A549 treated with GW870086 at 1 μM for 4 hours (cell line): ENCODE measurements around the gene PNPLA7. TPM values are rescaled to one million over a fixed set of nuclear protein-coding genes. Genes with fewer than 3 reads are reported as not detected.

Source experiments
- total RNA-seq: library from RNA; stranded (reverse); fragments of 200-300 nt; extraction: Qiagen RNA extraction; gene quantifications from 5 replicates; pipeline ENCODE4 v1.2.3, GENCODE V29; 2022; ENCODE audit warnings: low read depth

The PNPLA7 gene
- 0.45 to 1.0 TPM (median 0.69 TPM) in 5 replicates for total RNA-seq

GRCh38 chr9:137550231-137550621 lies at the start of gene PNPLA7:
PNPLA7 (minus strand) TSS chr9:137550402; CDS start chr9:137550197, 205 bp downstream.

GRCh38 chr9:137590469-137591383 lies 40.5 kb upstream of the PNPLA7 start, which contains the start of gene ZMYND19:
ZMYND19 (minus strand) TSS chr9:137590512; CDS start chr9:137590263, 249 bp downstream.

GRCh38 chr9:137578518-137579258 lies 28.5 kb upstream of the PNPLA7 start, which contains the start of gene DPH7:
DPH7 (minus strand) TSS chr9:137578925; CDS start chr9:137578777, 148 bp downstream.

GRCh38 chr9:137551264-137552021 lies 1.2 kb upstream of the PNPLA7 start, which contains the start of gene MRPL41:
MRPL41 (plus strand) TSS chr9:137551879; CDS start chr9:137552082, 203 bp downstream.

GRCh38 chr9:137459152-137459600 lies 91.0 kb downstream of the PNPLA7 start, which contains the start of gene NSMF:
NSMF (minus strand) TSS chr9:137459334; CDS start chr9:137459102, 232 bp downstream.

GRCh38 chr9:137441289-137441934 lies 108.8 kb downstream of the PNPLA7 start, which contains the start of gene ENTPD8:
ENTPD8 (minus strand) TSS chr9:137441357; CDS start chr9:137438285, 3,072 bp downstream.

GRCh38 chr9:137422604-137423513 lies 127.3 kb downstream of the PNPLA7 start, which contains the start of the genes EXD3 and NOXA1:
EXD3 (minus strand) TSS chr9:137423162; CDS start chr9:137395357, 27,805 bp downstream.
NOXA1 (plus strand) TSS chr9:137423393; CDS start chr9:137423530, 137 bp downstream.

Other genes with a start within 250 kb of the PNPLA7 start
- gene NRARP, start 248.1 kb downstream of the PNPLA7 start, total RNA-seq: 1.9 to 4.6 TPM (median 4.1 TPM) in 5 replicates
- gene EXD3, start 127.2 kb downstream of the PNPLA7 start, total RNA-seq: 4.2 to 6.1 TPM (median 5.6 TPM) in 5 replicates
- 0.91 to 2.0 TPM (median 1.3 TPM) in 5 replicates for gene NOXA1, start 127.0 kb downstream of the PNPLA7 start, total RNA-seq
- 0.08 to 0.31 TPM (median 0.23 TPM) in 5 replicates for gene ENTPD8, start 109.0 kb downstream of the PNPLA7 start, total RNA-seq
- gene NSMF, start 91.1 kb downstream of the PNPLA7 start, total RNA-seq: 29.8 to 45.1 TPM (median 44.2 TPM) in 5 replicates
- gene MRPL41, start 1.5 kb upstream of the PNPLA7 start, total RNA-seq: 57.7 to 99.0 TPM (median 89.5 TPM) in 5 replicates
- 26.2 to 32.2 TPM (median 30.1 TPM) in 5 replicates for gene DPH7, start 28.5 kb upstream of the PNPLA7 start, total RNA-seq
- 41.9 to 63.7 TPM (median 56.5 TPM) in 5 replicates for gene ZMYND19, start 40.1 kb upstream of the PNPLA7 start, total RNA-seq
- gene ARRDC1, start 55.3 kb upstream of the PNPLA7 start, total RNA-seq: 48.4 to 67.0 TPM (median 61.3 TPM) in 5 replicates
- 37.5 to 49.3 TPM (median 41.8 TPM) in 5 replicates for gene EHMT1, start 68.6 kb upstream of the PNPLA7 start, total RNA-seq